Pancreas (tissue), 10 donors: ENCODE results near the gene RIPK1. TPM values are rescaled to one million over a fixed set of nuclear protein-coding genes. Genes with fewer than 3 reads are reported as not detected.
A peak's percentile ranks its signal among the peaks of the same experiment; 100 is the strongest.
"Not testable (repeated sequence)": the region's sequence is repeated elsewhere in the genome, so short reads cannot be mapped to it uniquely, and the experiment has no call there.

Experiments used
- ATAC-seq, 4 donors: fragments of 200-7000 bp; cut with Tn5 transposase; one replicate each; pipeline versions ENCODE4 v1.8.0 to v1.9.1; 2020; ENCODE audit warnings: mild to moderate bottlenecking in 4 of 4, moderate library complexity in 4 of 4
- DNase-seq, 6 donors: peaks; one replicate each; pipeline ENCODE4 v3.0.0-alpha.2; 2020
- FAIRE-seq: peaks from 2 replicates; lab custom pipeline; 2012; peaks lifted over from hg19 to GRCh38; lab: Jason Lieb, UNC
- H3K27ac ChIP-seq, 4 donors: fragments of 200-600 bp; sonication (generic); 1 replicate in 3 of 4; 2 replicates in 1 of 4; pipeline versions ENCODE4 v1.5.0 to v1.8.0; 2020
- H3K27me3 ChIP-seq, 4 donors: fragments of 200-600 bp; one replicate each; pipeline ENCODE4 v1.8.0; 2021
- H3K36me3 ChIP-seq, 3 donors: fragments of 200-600 bp; sonication (generic) in 1 of 3; one replicate each; pipeline versions ENCODE4 v1.5.0 to v1.8.0; 2020 to 2021
- H3K4me1 ChIP-seq, 3 donors: fragments of 200-600 bp; one replicate each; pipeline ENCODE4 v1.8.0; 2021
- H3K4me3 ChIP-seq, 4 donors: fragments of 200-600 bp; sonication (generic) in 2 of 4; one replicate each; pipeline versions ENCODE4 v1.5.0 to v1.8.0; 2020 to 2021
- H3K9me3 ChIP-seq, 4 donors: fragments of 200-600 bp; one replicate each; pipeline ENCODE4 v1.8.0; 2021
- CTCF ChIP-seq, 4 donors: fragments of 200-600 bp; sonication (generic) in 3 of 4; IDR thresholded peaks; one replicate each; pipeline versions ENCODE4 v1.5.0 to v1.8.0; 2021; ENCODE audit warnings: antibody characterized with exemption in 4 of 4
- WGBS, 2 donors: extraction: QIAGEN DNeasy Blood & Tissue Kit; methylation state at CpG; one replicate each; pipeline ENCODE4 v1.1.7; 2013; 5-methylcytosine and 5-hydroxymethylcytosine counted together
- intact Hi-C, 3 donors: fragments of 100-400 bp; cut with DNase I; formaldehyde crosslinking; loops; one replicate each; pipeline versions ENCODE4 v1.11.1 to v1.14.2; 2022
- polyA plus RNA-seq, 2 donors: library from polyadenylated mRNA; stranded (reverse); fragments of 200-250 nt; gene quantifications; one replicate each; pipeline ENCODE4 v1.2.3, GENCODE V29; 2013
- total RNA-seq, 6 donors: library from RNA; stranded (reverse); fragmentation: NEBNext Ultra II Directional in 4 of 6; extraction: Animal tissue kit (Norgen Biotek cat#: 25700) in 4 of 6; gene quantifications; one replicate each; pipeline versions ENCODE4 v1.2.1 to v1.2.4, GENCODE V29; 2021 to 2023
- donor health status: healthy with polysubstance abuse.
- donor health status: DM: no; HTN: no; CAD: no; lungs with moderate emphysema.
- donor health status: DM: no; HTN: no; CAD: no.
- donor health status: control.
- donor health status: control.
- donor health status: Bipolar disorder and iron deficiency.
- donor health status: DM: yes; HTN: yes; CAD: no.
- donor health status: DM: no; HTN: no; CAD: no.
- donor health status: DM: no; HTN: no; CAD: no.
- donor health status: DM: yes; HTN: yes; CAD: no.

The RIPK1 gene
- total and polyA plus RNA-seq, 8 donors, result 9.0 to 20.5 (median 9.9) TPM

- WGBS, 2 donors, result 20 to 24% methylated on average over 11 of the region's 11 CpGs
- H3K27ac ChIP-seq, result peak overlapping the region in 3 of 4 donors; percentile 28 to 54 (median 45)
- ATAC-seq, result no peak
These were observed 15.1 kb upstream of the RIPK1 start for GRCh38 chr6:3053231-3053508.

DNA sequence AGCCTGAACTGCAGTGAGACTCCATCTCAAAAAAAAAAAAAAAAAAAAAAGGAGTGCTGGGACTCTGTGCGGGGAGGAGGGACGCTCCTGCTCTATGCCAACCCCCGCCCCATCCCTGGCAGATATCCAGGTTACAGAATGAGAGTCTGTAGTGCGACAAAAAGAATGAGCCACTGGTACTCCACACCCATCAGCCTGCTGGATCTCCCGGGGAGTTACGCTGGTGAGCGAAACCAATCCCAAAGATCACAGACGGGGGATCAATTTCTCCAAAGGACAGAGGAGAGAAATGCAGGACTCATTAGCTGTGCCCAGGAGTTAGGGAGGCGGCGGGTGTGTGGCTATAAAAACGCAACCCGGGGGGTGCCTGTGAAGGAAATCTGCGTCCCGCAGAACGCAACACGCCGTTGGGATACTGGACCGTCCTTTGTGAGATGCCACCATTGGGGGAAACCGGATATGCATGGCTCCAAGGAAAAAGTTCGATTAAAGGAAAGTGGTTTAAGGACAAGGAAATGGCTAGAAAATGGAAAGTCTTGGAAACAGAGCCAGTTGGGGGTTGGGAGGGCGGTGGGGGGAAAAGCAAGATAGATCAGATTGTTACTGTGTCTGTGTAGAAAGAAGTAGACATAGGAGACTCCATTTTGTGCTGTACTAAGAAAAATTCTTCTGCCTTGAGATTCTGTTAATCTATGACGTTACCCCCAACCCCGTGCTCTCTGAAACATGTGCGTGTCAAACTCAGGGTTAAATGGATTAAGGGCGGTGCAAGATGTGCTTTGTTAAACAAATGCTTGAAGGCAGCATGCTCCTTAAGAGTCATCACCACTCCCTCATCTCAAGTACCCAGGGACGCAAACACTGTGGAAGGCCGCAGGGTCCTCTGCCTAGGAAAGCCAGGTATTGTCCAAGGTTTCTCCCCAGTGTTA, 13.8 kb upstream of the RIPK1 start:
- FAIRE-seq, H3K4me1 ChIP-seq, H3K27ac ChIP-seq, H3K36me3 ChIP-seq, H3K9me3 ChIP-seq, H3K27me3 ChIP-seq: not testable (repeated sequence)
- peak overlapping the region in 1 of 4 donors; percentile 51 for H3K4me3 ChIP-seq
- peak in 1 of 4 donors; percentile 1 for ATAC-seq
- DNase-seq, result peak in 2 of 6 donors; percentile 37 to 66
- 58 to 68% methylated on average over 26 to 27 of the region's 27 CpGs for WGBS, 2 donors
- intact Hi-C loops, result loop anchor here in 2 of 3 donors (5.0 to 10.0 kb wide), 2 partner anchors 57 to 210 kb away; partner anchors contain the start of genes NQO2 (in 1 of the 2) and SERPINB1 (in 1 of the 2)

More at GRCh38 chr6:3053231-3053508, 15.1 kb upstream of the RIPK1 start:
- DNase-seq (no peak), FAIRE-seq (no peak)
- H3K9me3 ChIP-seq, result no peaks in the 10 kb centered on the region
- H3K4me1 ChIP-seq, result peaks cover 0 to 3% (median 0%) of the 10 kb centered on the region in 3 donors
- peak overlapping the region; percentile 18 to 51 (median 37) for H3K4me3 ChIP-seq
- no peak for TF ChIP-seq CTCF (IDR thresholded peaks at IDR 0.05)
- no peaks in the 10 kb centered on the region for H3K36me3 ChIP-seq
- intact Hi-C loops, result loop anchor here in 1 of 3 donors (10.0 kb wide), 1 partner anchor 208 kb away; the partner anchor contains the start of gene SERPINB1
- H3K27me3 ChIP-seq, result no peaks in the 10 kb centered on the region

GRCh38 chr6:3055158-3055499, 13.2 kb upstream of the RIPK1 start:
- not testable (repeated sequence) for H3K4me1 ChIP-seq, H3K36me3 ChIP-seq, FAIRE-seq, H3K4me3 ChIP-seq, H3K27me3 ChIP-seq, H3K9me3 ChIP-seq, DNase-seq, H3K27ac ChIP-seq, ATAC-seq
- WGBS, 2 donors, result 41 to 58% methylated on average over 3 of the region's 3 CpGs
- intact Hi-C loops, result loop anchor here in 2 of 3 donors (5.0 to 10.0 kb wide), 2 partner anchors 58 to 210 kb away; partner anchors contain the start of genes NQO2 (in 1 of the 2) and SERPINB1 (in 1 of the 2)

- 61 to 76% methylated on average over 11 of the region's 11 CpGs for WGBS, 2 donors
- Histone ChIP-seq H3K36me3 (no peaks in the 10 kb centered on the region), H3K4me1 (peaks cover 0 to 3% (median 0%) of the 10 kb centered on the region in 3 donors), H3K27me3 (no peaks in the 10 kb centered on the region), H3K9me3 (no peaks in the 10 kb centered on the region), H3K27ac (no peak overlapping the region), H3K4me3 (no peak overlapping the region)
- no peak for FAIRE-seq
- no peak for DNase-seq
- ATAC-seq, result no peak
- TF ChIP-seq CTCF (IDR thresholded peaks at IDR 0.05), result no peak
- intact Hi-C loops, result loop anchor here in 2 of 3 donors (2.0 to 10.0 kb wide), 3 partner anchors 58 to 212 kb away; partner anchors contain the start of genes NQO2 (in 2 of the 2) and SERPINB1 (in 1 of the 2)
These were observed 11.1 kb upstream of the RIPK1 start for GRCh38 chr6:3057063-3057770.

- Histone ChIP-seq H3K27ac (no peak overlapping the region), H3K4me1 (no peaks in the 10 kb centered on the region), H3K4me3 (no peak overlapping the region), H3K27me3 (no peaks in the 10 kb centered on the region), H3K36me3 (no peaks in the 10 kb centered on the region), H3K9me3 (no peaks in the 10 kb centered on the region)
- no peak for TF ChIP-seq CTCF (IDR thresholded peaks at IDR 0.05)
- ATAC-seq (no peak), FAIRE-seq (no peak), DNase-seq (no peak)
- 51 to 52% methylated on average over 2 of the region's 2 CpGs for WGBS, 2 donors
- intact Hi-C loops, result loop anchor here in 2 of 3 donors (5.0 to 10.0 kb wide), 2 partner anchors 62 to 214 kb away; partner anchors contain the start of genes NQO2 (in 1 of the 2) and SERPINB1 (in 1 of the 2)
These were observed 9.3 kb upstream of the RIPK1 start for GRCh38 chr6:3058957-3059356.

GRCh38 chr6:3060092-3060491, 8.2 kb upstream of the RIPK1 start:
- WGBS, 2 donors, result 90 to 95% methylated on average over 11 of the region's 11 CpGs
- not testable (repeated sequence) for H3K27ac ChIP-seq

More at GRCh38 chr6:3060092-3060491, 8.2 kb upstream of the RIPK1 start:
- H3K27me3 ChIP-seq, intact Hi-C loops, DNase-seq, H3K36me3 ChIP-seq, H3K4me3 ChIP-seq, FAIRE-seq, H3K9me3 ChIP-seq, ATAC-seq, H3K4me1 ChIP-seq: not testable (repeated sequence)
